Middle frontal gyrus (tissue), 1 donor: Measurements from ENCODE around the gene PNPLA3.
"Not testable (repeated sequence)": the region's sequence is repeated elsewhere in the genome, so short reads cannot be mapped to it uniquely, and the experiment has no call there.

Experiments
- DNase-seq: peaks from one replicate; pipeline ENCODE4 v3.0.0-alpha.2; 2015; ENCODE audit warnings: low spot score; ENCODE audit errors: extremely low spot score

Gene PNPLA3

DNA sequence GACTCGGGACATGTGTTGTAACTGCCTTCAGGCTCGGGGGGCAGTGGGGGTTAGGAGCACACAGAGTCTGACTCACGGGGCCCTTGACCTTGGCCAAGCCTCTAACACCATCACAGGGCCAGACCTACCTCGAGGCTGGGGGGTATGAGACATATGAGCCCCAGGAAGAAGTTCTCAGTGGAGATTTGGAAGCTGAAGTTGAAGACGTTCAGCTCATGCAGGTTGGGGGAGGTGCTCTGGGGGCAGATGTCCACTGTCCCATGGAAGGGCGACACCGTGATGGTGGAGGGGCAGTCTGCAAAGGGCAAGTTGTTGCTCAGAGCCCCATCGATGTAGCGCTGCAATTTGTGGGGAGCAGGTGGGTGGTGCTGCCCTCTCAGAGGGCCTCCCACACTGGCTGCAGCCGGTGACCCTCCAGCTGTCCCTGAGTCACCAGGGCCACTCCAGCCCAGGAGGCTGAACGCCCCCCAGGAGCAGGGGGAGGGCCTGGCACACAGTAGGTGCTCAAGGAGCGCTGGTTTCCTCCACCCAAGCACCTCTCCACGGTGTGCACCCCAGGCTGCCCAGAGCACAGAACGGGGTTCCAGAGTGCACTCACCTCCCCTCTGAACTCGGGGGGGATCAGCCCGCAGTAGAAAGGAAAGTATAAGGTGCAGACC, 34.3 kb upstream of the PNPLA3 start:
- no peak for DNase-seq

DNA sequence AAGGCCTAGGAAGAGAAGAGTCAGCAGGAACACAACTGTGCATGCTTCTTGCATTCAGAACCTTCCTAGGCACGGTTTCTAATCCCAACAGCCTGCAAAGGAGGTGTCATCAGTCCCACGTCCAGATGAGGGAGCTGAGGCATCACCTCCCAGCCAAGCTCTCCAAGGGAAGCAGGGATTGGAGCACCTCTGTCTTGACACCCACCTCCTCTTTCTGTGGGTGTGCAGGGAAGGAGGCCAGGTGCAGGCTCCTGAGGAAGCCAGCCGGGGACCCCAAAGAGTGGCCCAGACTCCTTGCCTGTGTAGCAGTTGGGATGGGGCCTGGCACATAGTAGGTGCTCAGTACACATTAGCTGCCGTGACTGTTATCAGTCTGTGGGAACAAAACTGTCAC, 33.7 kb upstream of the PNPLA3 start:
- no peak for DNase-seq

DNA sequence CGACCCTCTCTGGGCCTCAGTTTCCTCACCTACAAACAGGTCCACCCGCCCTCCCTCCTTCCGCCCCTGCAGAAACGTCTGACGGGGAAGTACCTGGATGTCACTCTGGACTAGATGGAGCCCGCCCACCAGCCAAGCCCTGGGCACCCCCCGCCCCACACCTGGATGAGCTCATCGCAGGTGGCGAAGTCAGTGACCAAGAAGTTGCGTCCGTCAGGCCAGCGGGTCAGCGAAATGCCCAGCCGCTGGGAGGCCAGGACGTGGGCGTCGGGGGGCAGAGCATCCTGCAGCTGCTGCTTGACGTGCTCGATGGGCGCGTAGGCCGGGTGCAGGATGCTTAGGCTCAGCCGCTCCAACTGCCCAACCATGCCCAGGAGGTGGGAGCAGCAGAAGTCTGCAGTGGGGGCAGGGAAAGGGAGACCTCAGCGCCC, 32.7 kb upstream of the PNPLA3 start:
- DNase-seq = no peak

DNA sequence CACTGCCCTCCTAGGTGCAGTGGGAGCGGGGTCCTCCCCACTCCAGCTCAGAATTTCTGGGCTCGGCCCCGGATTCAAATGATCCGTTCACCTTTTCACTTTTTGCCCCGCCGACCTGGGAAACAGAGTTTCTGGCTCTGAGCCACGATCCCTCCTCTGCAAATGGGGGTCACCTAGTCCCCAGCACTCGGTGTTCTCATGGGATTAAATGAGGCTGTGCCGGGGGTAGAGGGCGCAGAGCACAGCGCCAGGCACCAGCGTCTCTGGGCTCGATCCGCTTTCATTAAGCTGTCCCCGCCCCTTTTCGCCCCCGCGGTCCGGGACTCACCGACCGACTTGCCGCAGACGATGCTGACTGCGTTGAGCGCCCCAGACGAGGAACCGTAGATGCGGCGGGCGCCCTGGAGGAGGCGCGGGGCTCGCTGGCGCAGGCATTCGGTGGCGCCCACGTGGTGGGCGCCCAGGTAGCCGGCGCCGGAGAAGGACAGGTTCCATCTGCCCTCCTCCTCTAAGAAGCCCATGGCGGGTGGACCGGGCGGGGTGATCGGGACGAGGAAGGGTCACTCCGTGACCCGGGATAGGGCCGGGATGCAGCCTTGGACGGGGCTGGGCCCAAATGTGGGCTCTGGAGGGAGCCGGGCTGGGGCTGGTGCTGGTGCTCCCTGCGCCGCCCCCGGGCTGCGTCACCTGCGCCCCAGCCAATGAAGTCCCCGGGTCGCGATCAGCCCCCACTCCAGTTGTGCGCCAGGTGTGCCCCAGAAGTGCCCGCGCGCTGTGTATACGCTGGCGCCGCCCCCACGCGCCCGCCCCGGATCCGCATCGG, 32.0 kb upstream of the PNPLA3 start, which contains the start of gene PNPLA5:
Gene PNPLA5 (minus strand): TSS at position 654 of the 823 bp plus-strand sequence. CDS start 133 bp downstream, at position 521.
- DNase-seq = no peak

DNA sequence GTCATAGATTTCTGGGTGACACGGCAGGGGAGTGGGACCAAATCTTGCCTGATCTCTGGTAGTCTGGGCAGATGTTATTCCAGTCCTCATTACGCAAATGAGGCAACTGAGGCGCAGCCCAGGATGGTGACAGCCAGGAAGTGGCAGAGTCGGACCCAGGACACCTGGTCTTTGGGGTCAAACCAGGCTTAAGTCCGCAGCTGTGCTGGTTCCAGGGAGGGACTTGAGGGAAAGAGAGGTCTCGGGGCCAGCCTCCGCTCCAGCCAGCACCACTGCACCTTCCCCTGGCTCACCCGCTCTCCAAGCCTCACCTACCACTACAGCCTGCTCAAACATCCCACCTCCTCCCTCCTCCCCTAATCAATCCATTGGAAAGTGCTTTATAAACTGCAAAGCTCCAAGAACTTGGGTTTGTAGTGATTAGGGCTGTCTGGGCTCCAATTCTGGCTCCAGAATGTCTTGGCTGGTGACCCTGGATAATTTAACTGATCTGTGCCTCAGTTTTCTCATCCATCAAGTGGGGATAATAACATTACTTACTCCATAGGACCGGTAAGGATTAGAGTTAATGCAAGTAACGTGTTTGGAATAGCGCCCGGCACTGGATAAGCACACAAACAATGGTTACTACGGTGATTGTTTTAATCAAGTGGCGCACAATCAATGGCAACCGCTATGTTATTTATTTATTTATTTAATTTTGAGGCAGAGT, 31.3 kb upstream of the PNPLA3 start:
- DNase-seq = no peak

DNA sequence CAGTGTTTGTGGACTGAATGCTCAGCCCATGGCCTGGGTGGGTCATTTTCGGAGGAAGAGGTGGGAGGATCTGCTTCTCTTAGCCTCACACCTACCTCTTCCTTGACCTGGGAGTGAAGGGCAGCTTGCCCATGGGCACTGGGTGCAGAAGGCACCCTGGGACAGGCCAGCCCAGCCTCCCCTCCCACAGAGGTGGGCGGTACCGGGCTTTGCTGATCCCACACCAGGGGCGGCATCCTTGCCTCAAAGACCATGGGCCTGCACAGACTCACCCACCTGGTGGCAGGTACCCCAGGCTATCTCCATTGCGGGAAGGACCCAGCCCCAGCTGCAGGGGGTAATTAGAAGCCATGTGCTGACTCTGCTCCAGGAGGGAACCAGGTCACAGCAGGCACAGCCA, 30.3 kb upstream of the PNPLA3 start:
- DNase-seq = no peak

DNA sequence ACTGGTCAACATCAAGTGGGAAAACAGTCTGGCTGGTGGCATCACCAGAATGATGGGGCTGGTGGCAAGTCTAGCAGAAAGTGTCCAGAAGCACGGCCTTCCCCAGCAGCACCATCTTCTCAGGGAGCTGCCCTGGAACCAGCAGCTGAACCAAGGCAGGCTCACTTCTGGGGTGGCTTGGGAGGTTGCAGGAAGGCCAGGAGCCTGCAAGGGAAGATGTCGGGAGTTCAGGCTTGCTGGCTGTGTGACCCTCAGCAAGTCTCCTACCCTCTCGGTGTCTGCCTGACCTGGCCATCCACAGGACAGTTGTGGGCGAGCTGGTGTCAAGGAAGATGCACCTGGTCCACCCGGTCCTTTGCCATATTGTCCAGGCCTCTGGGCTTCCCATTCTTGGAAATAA, 29.5 kb upstream of the PNPLA3 start:
- no peak for DNase-seq

DNA sequence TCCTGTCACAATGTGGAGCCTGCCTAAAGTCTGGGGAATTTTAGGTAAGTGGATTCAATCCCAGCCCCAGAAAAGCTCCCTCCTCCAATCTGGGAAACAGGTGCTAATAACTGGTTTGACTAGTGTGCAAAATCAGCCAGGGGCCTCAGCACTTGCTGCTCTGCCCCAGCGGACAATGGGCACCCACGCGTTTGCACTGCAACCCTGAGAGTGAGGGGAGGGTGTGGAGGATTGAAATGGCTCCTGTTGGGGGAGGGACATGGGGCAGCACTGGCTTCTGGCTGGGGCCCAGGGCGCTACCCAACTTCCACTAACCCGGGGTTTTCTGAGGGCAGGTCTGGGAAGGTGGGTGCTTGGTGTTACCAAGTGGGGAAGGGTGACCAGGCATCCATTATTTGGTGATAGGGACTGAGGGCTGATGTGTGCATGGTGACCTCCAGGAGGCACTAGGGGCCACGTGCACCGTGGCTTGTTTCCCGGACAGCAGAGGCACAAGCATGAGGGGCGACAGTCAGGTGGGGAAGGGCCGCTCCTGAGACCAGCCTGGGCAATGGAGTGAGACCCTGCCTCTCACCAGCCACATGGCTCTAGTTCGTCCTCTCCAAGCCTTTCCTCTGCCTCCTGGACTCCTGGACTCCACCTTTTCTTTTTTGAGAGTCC, 27.5 kb upstream of the PNPLA3 start:
- DNase-seq = no peak

DNA sequence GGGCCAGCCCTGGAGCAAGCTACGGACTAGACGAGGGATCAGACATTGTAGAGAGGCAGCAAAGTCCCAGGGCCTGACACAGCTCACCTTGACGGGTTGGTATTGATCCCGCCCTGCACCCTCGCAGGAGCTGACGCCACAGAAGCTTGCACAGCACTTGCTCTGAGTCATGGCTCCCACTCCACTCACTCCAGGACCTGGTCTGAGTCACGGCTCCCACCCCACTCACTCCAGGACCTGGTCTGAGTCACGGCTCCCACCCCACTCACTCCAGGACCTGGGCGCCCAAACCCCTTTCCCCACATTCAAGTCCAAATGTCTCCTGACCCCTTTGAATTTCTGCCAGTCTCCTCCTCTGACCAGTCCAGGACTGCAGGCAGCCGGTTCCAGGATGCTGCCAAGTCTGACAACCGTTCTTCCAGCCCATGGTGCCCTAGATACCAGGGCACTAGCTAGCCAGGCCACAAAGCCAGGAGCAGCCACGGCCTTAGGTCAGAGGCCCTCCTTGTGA, 25.8 kb upstream of the PNPLA3 start:
- no peak for DNase-seq

DNA sequence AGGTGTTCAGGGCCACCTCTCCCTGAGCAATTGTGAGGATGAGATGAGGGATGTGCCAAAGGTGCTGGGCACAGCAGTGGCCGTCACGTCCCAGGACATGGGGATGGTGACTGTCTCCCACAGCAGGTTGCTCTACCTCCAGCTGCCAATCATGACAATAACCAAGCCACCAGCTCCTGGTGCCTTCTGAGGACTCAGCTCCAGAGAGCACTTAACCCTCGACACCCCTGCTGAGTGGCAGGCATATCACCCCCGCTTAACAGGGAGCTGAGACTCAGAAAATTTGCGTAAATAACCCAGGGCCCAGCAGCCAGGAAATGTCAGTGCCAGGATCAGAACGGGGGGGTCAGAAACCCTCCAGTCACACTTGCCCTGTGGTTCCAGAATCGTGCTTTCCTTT, 23.4 kb upstream of the PNPLA3 start:
- no peak for DNase-seq

DNA sequence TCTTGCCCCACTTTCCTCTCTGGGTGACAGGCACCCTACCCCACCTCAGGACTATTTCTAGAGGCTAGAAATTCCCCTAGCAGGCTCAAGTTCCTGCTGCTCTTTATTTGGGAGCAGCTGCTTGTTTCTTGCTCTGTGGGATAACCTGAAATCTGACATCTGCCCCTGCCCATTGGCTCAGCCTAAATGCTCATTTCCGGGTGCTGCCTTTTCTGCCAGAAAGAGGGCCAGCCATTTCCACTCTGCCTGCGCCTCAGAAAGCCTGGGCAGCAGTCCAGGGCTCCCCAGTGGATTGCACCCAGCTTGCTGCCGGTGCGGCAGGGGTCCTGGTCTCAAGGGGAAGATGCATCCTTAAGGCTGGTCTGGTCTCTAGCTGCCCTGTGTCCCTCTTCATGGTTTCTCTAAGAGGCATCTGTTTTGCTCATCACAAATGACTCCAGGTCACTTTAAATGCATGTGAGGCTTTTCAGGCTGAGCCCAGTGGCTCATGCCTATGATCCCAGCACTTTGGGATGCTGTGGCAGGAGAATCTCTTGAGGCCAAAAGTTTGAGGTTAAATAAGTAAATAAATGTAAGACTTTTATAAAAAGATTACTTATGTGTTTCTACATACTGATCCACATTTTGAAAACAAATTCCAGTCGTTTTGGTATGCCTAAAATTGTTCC, 21.5 kb upstream of the PNPLA3 start:
- DNase-seq = no peak

DNA sequence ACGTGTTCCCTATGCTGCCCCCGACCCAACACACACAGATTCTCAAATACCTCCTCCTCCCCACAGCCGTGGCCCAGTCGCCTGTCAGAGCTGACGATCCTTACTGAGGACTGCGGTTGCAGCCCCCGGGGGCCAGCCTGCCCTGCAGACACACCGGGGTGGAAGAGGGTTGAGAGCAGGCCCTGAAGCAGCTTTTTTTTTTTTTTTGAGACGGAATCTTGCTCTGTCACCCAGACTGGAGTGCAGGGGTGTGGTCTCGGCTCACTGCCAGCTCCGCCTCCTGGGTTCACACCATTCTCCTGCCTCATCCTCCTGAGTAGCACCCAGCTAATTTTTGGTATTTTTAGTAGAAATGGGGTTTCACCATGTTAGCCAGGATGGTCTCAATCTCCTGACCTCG, 20.6 kb upstream of the PNPLA3 start:
- not testable (repeated sequence) for DNase-seq

DNA sequence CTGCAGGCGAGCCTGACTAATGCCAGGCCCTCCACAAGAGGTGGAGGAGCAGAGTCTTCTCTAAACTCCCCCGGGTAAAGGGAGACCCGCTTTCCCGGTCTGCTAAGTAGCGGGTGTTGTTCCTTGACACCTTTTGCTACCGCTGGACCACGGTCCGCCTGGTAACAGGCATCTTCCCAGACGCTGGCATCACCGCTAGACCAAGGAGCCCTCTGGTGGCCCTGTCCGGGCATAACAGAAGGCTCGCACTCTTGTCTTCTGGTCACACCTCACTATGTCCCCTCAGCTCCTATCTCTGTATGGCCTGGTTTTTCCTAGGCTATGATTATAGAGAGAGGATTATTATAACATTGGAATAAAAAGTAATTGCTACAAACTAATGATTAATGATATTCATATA, 19.2 kb upstream of the PNPLA3 start:
- DNase-seq = not testable (repeated sequence)

DNA sequence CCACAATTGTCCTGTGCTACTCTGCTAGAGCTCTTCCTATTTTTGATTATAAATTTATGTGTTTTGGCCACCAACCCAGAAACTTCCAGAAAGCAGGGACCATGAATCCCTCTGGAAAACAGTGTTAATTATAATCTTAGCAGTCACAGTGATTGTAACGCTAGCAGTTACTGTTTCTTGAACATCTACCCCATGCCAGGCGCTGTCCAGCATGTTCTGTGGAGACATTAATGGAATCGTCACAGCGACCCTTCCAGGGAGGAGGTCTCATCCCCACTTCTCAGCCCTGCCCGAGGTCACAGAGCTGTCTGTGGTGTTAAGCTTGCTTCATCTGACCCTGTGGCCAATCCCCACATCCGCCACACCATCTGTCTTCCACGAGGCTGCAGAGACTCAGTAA, 17.9 kb upstream of the PNPLA3 start:
- DNase-seq = no peak

DNA sequence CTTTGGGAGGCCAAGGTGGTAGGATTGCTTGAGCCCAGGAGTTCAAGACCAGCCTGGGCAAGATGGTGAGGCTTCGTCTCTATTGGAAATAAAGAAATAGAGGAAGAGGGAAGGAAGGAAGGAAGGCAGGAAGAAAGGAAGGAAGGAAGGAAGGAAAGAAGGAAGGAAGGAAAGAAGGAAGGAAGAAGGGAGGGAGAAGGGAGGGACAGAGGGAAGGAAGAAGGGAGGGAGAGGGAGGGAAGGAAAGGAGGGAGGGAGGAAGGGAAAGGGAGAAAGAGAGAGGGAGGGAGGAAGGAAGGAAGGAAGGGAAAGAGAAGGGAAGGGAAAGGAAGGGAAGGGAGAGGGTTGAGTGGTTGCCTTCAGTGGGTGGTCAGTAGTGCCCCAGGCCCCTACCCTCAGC, 13.9 kb upstream of the PNPLA3 start:
- DNase-seq = no peak

DNA sequence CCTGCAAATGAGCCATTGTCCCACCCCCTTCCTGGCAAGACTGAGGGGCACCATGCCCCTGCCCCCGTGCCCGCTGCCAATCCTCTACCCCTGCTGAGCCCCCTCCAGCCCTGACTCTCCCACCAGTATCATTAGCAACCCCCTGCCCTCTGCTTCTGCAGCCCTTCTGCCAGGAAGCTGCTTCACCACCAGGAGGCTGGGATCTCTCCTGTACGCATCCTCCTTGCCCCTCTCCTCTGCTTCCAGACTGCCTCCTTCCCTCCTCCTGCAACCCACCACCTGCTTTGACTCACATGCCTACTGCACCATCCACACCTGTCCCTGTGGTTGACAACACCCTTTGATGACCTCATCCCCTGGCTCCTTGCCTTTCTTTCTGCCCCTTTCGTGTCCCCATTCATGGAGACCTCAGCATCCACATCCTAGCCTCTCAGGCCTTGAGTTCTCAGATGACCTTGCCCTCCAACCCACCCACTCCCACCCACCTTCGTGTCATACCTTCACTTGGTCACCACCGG, 13.4 kb upstream of the PNPLA3 start:
- no peak for DNase-seq

DNA sequence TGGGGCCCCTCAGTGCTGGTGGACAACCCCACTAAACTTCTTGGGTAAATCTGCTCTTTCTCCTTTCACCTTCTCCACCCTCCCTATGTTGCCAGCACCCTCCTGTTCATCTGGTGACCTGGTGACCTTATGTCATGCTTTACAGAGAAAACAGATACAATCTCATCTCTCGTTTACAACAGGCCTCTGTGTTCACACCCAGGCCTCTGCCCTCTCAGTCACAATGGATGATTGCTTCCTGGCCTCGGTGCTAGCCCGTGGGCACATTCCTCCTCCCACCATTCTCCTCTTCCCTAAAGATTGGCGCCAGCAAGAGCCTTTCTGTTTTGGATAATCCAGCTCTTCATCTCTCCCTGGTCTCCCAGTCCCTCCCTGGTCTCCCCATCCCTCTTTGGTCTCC, 12.3 kb upstream of the PNPLA3 start:
- no peak for DNase-seq

DNA sequence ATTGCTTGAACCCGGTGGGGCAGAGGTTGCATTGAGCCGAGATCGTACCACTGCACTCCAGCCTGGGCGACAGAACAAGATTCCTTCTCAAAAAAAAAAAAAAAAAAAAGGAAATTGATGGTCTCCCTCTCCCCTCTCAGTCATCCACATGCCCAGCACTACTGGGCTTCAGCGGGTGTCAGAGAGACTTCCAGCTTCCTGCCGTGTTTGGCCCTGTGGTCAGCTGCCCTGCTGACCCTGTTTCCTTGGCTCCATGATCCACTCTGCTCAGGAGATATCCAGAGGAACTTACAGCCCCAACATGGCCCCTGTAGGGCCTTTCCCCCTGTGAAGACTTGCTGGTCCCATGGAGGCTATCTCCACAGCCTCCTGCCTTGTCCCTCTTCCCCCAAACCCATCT, 6.1 kb upstream of the PNPLA3 start:
- DNase-seq = no peak

DNA sequence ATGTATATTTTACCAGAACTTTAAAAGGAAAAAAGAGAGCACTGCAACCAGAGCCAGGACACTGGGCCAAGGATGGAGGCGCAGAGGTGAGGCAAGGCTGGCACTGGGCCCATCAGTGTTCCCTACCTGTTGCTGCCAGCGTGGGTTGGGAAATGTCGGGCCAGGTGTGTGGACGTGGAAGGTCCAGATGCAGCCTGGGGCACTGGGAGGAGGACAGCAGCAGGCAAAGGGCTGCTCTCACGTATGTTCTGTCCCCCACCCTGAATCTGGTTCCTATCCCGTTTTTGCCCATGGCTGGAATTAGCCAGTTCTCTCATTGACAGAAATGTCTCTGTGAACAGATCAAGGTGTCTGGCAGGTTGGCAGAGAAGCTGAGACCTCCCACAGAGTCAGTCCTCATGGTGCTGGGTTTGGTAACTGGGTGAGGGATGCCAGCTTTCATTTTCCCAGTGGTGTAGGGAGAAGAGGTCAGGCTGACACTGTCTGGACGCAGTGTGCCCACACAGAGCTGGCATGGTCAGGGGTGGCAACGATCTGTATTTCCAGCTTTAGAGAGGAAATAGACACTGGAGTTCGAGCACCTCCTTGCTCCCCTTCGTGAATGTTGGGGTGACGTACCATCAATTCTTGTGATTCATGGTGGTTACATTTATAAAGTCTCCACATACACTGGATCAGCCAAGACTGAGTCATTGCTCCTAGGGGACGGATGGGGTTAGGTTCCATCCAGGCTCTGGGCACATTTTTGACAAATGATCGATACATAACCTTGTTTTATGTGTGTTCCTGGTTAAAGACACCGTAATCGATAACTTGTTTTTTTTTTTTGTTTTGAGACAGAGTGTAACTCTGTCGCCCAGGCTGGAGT, 4.3 kb upstream of the PNPLA3 start:
- DNase-seq = no peak

DNA sequence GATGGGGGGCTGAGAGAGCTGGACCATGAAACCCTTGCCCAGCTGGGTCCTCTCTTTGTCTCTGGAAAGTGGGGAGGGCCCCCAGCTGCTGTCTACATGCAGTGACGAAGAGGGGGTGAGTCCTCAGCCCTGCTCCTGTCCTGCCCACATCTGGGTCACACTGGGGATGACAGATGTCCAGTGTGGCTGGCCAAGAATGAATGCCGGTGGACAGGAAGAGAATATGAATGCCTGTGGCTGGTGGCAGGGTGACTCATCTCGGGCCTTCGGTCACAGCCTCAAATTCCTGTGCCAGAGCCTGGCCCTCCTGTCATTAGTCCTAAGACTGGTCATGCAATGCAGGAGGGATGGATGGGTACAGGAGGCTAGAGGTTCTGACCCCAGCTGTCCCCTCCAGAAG, 2.2 kb upstream of the PNPLA3 start:
- DNase-seq = no peak
